Measurements from ENCODE around the gene DLGAP1. TPM values are rescaled to one million over a fixed set of nuclear protein-coding genes. Genes with fewer than 3 reads are reported as not detected.

Gene DLGAP1
- total RNA-seq, 1 donor from 2014 or later = 0.52 TPM

- DNase-seq (ENCODE audit: low spot score) = no peak
Observed at GRCh38 chr18:3867236-3867635, 587.9 kb downstream of the DLGAP1 start.

GRCh38 chr18:3864669-3865298, 590.3 kb downstream of the DLGAP1 start:
- no peak for DNase-seq (ENCODE audit: low spot score)

- DNase-seq (ENCODE audit: low spot score) = no peak
Observed at GRCh38 chr18:3863593-3863992, 591.5 kb downstream of the DLGAP1 start.

GRCh38 chr18:3863006-3863405, 592.1 kb downstream of the DLGAP1 start:
- DNase-seq (ENCODE audit: low spot score) = no peak

GRCh38 chr18:3861495-3861894, 593.6 kb downstream of the DLGAP1 start:
- DNase-seq (ENCODE audit: low spot score) = no peak

GRCh38 chr18:3857544-3857943, 597.6 kb downstream of the DLGAP1 start:
- no peak for DNase-seq (ENCODE audit: low spot score)

- DNase-seq (ENCODE audit: low spot score) = no peak
Observed at GRCh38 chr18:3855966-3856365, 599.1 kb downstream of the DLGAP1 start.

- no peak for DNase-seq (ENCODE audit: low spot score)
Observed at GRCh38 chr18:3852321-3852720, 602.8 kb downstream of the DLGAP1 start.

- DNase-seq (ENCODE audit: low spot score) = no peak
Observed at GRCh38 chr18:3851159-3851558, 603.9 kb downstream of the DLGAP1 start.

GRCh38 chr18:3848316-3848715, 606.8 kb downstream of the DLGAP1 start:
- DNase-seq (ENCODE audit: low spot score) = no peak

GRCh38 chr18:3845161-3845560, 609.9 kb downstream of the DLGAP1 start:
- no peak for DNase-seq (ENCODE audit: low spot score)

- DNase-seq (ENCODE audit: low spot score) = no peak
Observed at GRCh38 chr18:3842844-3843243, 612.3 kb downstream of the DLGAP1 start.

GRCh38 chr18:3840766-3841165, 614.3 kb downstream of the DLGAP1 start:
- no peak for DNase-seq (ENCODE audit: low spot score)

- no peak for DNase-seq (ENCODE audit: low spot score)
Observed at GRCh38 chr18:3839581-3839981, 615.5 kb downstream of the DLGAP1 start.

- DNase-seq (ENCODE audit: low spot score) = no peak
Observed at GRCh38 chr18:3836483-3837335, 618.4 kb downstream of the DLGAP1 start.

GRCh38 chr18:3832025-3832638, 623.0 kb downstream of the DLGAP1 start:
- no peak for DNase-seq (ENCODE audit: low spot score)

GRCh38 chr18:3830604-3831003, 624.5 kb downstream of the DLGAP1 start:
- DNase-seq (ENCODE audit: low spot score) = no peak

- DNase-seq (ENCODE audit: low spot score) = no peak
Observed at GRCh38 chr18:3827236-3827845, 627.8 kb downstream of the DLGAP1 start.

GRCh38 chr18:3826021-3826420, 629.1 kb downstream of the DLGAP1 start:
- no peak for DNase-seq (ENCODE audit: low spot score)

- DNase-seq (ENCODE audit: low spot score) = no peak
Observed at GRCh38 chr18:3824101-3824500, 631.0 kb downstream of the DLGAP1 start.

- DNase-seq (ENCODE audit: low spot score) = no peak
Observed at GRCh38 chr18:3823073-3823472, 632.0 kb downstream of the DLGAP1 start.

GRCh38 chr18:3821524-3821923, 633.6 kb downstream of the DLGAP1 start:
- DNase-seq (ENCODE audit: low spot score) = no peak
